ENCODE data around the gene PAQR9. TPM values are rescaled to one million over a fixed set of nuclear protein-coding genes. Genes with fewer than 3 reads are reported as not detected.

The PAQR9 gene
- total RNA-seq, 1 donor from 2014 or later, result not detected

GRCh38 chr3:142947799-142948575 lies 15.5 kb downstream of the PAQR9 start:
- Mint-ChIP-seq H3K27ac (no peak overlapping the region), H3K36me3 (no peaks in the 10 kb centered on the region), H3K9me3 (no peaks in the 10 kb centered on the region), H3K27me3 (ENCODE audit: low read depth) (no peaks in the 10 kb centered on the region), H3K4me3 (no peak overlapping the region), H3K4me1 (peaks cover 13% of the 10 kb centered on the region)
- no peak for DNase-seq (ENCODE audit: low spot score in 2 of 2, unreplicated experiment in 2 of 2)
- no peak for TF ChIP-seq CTCF (IDR thresholded peaks at IDR 0.05; ENCODE audit: unreplicated experiment)

GRCh38 chr3:142947352-142947751 lies 16.1 kb downstream of the PAQR9 start:
- H3K4me1 Mint-ChIP-seq, result peaks cover 13% of the 10 kb centered on the region
- TF ChIP-seq CTCF (IDR thresholded peaks at IDR 0.05; ENCODE audit: unreplicated experiment), result no peak
- DNase-seq (ENCODE audit: low spot score in 2 of 2, unreplicated experiment in 2 of 2), result no peak
- H3K4me3 Mint-ChIP-seq, result no peak overlapping the region
- H3K36me3 Mint-ChIP-seq, result no peaks in the 10 kb centered on the region
- H3K27me3 Mint-ChIP-seq (ENCODE audit: low read depth), result no peaks in the 10 kb centered on the region
- no peaks in the 10 kb centered on the region for H3K9me3 Mint-ChIP-seq
- no peak overlapping the region for H3K27ac Mint-ChIP-seq

- Mint-ChIP-seq H3K27me3 (ENCODE audit: low read depth) (no peaks in the 10 kb centered on the region), H3K4me3 (no peak overlapping the region), H3K36me3 (no peaks in the 10 kb centered on the region)
Observed at GRCh38 chr3:142946861-142947260, 16.6 kb downstream of the PAQR9 start.

GRCh38 chr3:142945023-142945422 lies 18.5 kb downstream of the PAQR9 start:
- no peak for DNase-seq (ENCODE audit: low spot score in 2 of 2, unreplicated experiment in 2 of 2)
- no peaks in the 10 kb centered on the region for H3K36me3 Mint-ChIP-seq
- no peaks in the 10 kb centered on the region for H3K27me3 Mint-ChIP-seq (ENCODE audit: low read depth)
- peaks cover 24% of the 10 kb centered on the region for H3K4me1 Mint-ChIP-seq
- no peak overlapping the region for H3K4me3 Mint-ChIP-seq
- H3K27ac Mint-ChIP-seq, result no peak overlapping the region
- H3K9me3 Mint-ChIP-seq, result no peaks in the 10 kb centered on the region
- no peak for TF ChIP-seq CTCF (IDR thresholded peaks at IDR 0.05; ENCODE audit: unreplicated experiment)

More at GRCh38 chr3:142946861-142947260, 16.6 kb downstream of the PAQR9 start:
- TF ChIP-seq CTCF (IDR thresholded peaks at IDR 0.05; ENCODE audit: unreplicated experiment), result no peak
- DNase-seq (ENCODE audit: low spot score in 2 of 2, unreplicated experiment in 2 of 2), result no peak
- Mint-ChIP-seq H3K27ac (no peak overlapping the region), H3K4me1 (peaks cover 16% of the 10 kb centered on the region), H3K9me3 (no peaks in the 10 kb centered on the region)

- Mint-ChIP-seq H3K4me3 (no peak overlapping the region), H3K9me3 (no peaks in the 10 kb centered on the region), H3K36me3 (no peaks in the 10 kb centered on the region), H3K27ac (no peak overlapping the region), H3K27me3 (ENCODE audit: low read depth) (no peaks in the 10 kb centered on the region), H3K4me1 (peaks cover 21% of the 10 kb centered on the region)
- no peak for TF ChIP-seq CTCF (IDR thresholded peaks at IDR 0.05; ENCODE audit: unreplicated experiment)
- DNase-seq (ENCODE audit: low spot score in 2 of 2, unreplicated experiment in 2 of 2), result no peak
Observed at GRCh38 chr3:142944342-142944741, 19.1 kb downstream of the PAQR9 start.

Data from mesothelial cell of epicardium (in vitro differentiated cells).